Astrocyte of the spinal cord (primary cell): ENCODE measurements around the gene PRKCSH.
"Not testable (repeated sequence)": the region's sequence is repeated elsewhere in the genome, so short reads cannot be mapped to it uniquely, and the experiment has no call there.

Source experiments
- DNase-seq: peaks from one replicate; pipeline ENCODE4 v3.0.0; 2011; ENCODE audit warnings: low read depth, low spot score
- H3K4me3 ChIP-seq: 2 replicates; pipeline ENCODE4 v1.5.1; 2011; ENCODE audit warnings: low read depth, mild to moderate bottlenecking, low read length, moderate library complexity
- in situ Hi-C: cut with HindIII; loops from 2 replicates; pipeline ENCODE4 v1.10.0; 2017; ENCODE audit warnings: low sequenced_read_pairs
- TF ChIP-seq, protein P1 (sequence below): IDR thresholded peaks from 2 replicates; pipeline ENCODE4 v1.5.1; 2012; ENCODE audit warnings: low read depth, mild to moderate bottlenecking, low read length, inconsistent platforms

Gene PRKCSH

DNA sequence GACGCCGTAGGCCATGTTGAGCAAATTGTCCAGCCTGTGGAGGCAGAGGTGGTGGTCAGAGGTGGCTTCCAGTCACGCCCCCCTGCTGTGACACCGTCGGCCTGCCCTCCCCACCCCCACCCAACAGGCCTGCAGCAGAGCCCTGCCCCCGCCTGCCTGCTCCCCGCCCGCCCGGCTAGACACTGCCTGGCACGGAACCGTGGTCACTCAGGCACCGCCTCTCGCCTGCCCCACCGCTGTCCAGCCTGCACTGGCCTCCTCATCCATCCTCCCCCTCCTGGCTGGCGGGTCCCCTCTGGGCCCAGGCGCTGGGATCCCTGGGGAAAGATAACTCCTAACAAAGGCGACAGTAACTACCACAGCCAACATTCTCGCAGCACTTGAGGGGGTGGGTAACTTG is 21.7 kb downstream of the PRKCSH start:
- H3K4me3 ChIP-seq: no peak overlapping the region
- in situ Hi-C loops: no loop called here
- TF ChIP-seq, protein P1, sequence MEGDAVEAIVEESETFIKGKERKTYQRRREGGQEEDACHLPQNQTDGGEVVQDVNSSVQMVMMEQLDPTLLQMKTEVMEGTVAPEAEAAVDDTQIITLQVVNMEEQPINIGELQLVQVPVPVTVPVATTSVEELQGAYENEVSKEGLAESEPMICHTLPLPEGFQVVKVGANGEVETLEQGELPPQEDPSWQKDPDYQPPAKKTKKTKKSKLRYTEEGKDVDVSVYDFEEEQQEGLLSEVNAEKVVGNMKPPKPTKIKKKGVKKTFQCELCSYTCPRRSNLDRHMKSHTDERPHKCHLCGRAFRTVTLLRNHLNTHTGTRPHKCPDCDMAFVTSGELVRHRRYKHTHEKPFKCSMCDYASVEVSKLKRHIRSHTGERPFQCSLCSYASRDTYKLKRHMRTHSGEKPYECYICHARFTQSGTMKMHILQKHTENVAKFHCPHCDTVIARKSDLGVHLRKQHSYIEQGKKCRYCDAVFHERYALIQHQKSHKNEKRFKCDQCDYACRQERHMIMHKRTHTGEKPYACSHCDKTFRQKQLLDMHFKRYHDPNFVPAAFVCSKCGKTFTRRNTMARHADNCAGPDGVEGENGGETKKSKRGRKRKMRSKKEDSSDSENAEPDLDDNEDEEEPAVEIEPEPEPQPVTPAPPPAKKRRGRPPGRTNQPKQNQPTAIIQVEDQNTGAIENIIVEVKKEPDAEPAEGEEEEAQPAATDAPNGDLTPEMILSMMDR: no peak
- no peak for DNase-seq

DNA sequence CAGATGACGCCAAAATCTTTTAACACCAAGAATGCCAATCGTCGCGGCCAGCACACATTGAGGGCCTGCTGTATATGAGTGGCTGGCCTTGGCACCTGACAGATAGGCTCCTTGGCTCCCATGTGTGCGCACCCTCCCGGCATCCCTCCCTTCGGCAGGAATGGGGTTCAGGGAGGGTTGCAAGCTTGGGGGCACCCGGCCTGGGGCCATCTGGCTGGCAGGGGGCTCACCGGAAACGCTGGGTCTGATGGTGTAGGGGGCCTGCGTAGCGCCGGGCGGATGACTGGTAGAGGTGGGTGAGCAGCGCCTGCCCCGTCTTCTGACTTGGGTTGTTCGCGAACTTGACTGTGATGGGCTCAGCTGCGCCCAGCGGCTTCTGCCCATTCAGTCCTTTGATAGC is 22.4 kb downstream of the PRKCSH start:
- TF ChIP-seq, protein P1: no peak
- H3K4me3 ChIP-seq: no peak overlapping the region
- in situ Hi-C loops: no loop called here
- no peak for DNase-seq

DNA sequence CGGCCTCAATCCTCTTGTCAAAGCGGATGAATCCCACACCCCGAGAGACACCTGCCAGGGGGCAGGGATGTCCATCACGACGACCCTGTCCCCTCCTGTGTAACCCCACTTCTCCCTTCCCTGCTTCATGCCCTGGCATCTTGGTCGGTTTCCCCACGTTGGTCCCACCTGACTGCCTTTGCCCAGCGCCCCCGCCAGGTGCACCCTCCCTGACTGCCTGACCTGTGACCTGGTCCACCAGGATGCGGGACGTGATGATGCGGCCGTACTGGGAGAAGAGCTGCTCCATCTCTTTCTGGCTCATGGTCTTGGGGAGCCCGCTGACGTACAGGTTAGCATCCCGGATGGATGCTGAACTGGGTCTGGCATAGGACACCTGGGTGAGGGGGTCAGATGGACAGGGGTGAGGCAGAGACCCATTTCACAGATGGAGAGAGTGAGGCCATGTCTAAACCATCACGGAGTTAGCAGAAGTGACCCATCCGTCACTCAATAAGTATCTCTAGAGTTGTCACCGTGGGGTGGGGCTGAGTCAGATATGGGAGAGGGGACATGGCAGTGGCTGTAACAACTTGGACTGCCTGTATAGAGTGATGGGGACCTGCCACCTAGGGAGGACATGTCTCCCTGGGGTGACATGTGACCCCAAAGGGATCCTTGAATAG is 22.9 kb downstream of the PRKCSH start:
- H3K4me3 ChIP-seq: no peak overlapping the region
- in situ Hi-C loops: no loop called here
- DNase-seq: no peak
- TF ChIP-seq, protein P1: no peak

DNA sequence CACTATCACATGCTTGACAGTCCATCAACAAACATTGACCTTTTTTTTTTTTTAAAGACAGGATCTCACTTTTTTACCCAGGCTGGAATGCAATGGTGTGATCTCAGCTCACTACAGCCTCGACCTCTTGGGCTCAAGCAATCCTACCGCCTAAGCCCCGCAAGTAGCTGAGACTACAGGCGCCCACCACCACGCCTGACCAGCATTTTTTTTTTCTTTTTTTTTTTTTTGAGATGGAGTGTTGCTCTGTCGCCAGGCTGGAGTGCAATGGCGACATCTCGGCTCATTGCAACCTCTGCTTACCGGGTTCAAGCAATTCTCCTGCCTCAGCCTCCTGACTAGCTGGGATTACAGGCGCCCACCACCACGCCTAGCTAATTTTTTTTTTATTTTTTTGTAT is 23.5 kb downstream of the PRKCSH start:
- DNase-seq, H3K4me3 ChIP-seq, in situ Hi-C loops: not testable (repeated sequence)

DNA sequence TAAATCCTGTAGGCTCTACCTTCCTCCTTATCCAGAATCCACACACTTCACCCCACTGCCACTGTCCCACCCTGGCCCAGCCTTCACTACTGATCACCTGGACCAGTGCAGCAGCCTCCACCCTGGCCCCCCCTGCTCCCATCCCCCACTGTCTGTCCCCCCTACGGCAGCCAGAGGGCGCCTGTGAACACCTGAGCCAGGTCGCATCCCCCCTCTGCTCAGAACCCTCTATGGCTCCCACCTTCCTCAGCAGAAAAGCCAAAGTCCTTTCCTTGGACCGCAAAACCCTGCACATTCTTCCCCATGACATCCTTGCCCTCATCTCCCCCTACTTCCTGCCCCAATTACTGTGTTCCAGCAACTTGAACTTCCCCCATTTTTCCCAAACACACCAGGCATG is 24.8 kb downstream of the PRKCSH start:
- no peak overlapping the region for H3K4me3 ChIP-seq
- TF ChIP-seq, protein P1: no peak
- in situ Hi-C loops: no loop called here
- DNase-seq: no peak

DNA sequence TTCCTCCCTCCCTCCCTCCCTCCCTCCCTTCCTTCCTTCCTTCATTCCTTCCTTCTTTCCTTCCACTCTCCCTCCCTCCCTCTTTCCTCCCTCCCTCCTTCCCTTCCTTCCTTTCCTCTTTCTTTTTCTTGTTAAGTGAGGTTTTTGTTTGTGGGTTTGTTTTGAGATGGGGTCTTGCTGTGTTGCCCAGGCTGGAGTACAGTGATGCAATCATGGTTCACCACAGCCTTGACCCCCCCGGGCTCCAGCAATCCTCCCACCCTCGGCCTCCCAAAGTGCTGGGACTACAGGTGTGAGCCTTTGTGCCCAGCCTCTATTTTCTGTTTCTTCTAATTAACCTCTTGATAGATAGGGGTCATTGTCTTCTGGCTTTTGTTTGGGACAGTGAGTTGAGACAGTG is 26.0 kb downstream of the PRKCSH start:
- H3K4me3 ChIP-seq: no peak overlapping the region
- TF ChIP-seq, protein P1: no peak
- DNase-seq: no peak
- in situ Hi-C loops: no loop called here

DNA sequence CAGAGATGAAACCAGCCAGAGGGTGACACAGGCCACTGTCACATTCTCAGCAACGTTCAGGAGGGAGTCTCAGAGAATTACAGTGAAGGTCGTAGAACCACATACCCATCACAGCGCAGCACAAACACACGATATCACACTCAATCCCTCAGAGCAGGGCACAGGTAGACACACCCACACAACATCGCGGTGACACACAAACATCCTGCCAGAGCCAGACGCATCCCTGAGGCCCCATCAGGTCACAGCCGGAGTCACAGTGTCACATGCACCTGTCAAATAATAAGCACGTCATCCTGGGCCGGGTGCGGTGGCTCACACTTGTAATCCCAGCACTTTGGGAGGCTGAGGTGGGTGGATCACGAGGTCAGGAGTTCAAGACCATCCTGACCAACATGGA is 28.0 kb downstream of the PRKCSH start:
- no peak for DNase-seq
- in situ Hi-C loops: no loop called here
- TF ChIP-seq, protein P1: no peak
- H3K4me3 ChIP-seq: no peak overlapping the region
